Gastrocnemius medialis (tissue), 4 donors: ENCODE results near the gene CEP78. TPM values are rescaled to one million over a fixed set of nuclear protein-coding genes. Genes with fewer than 3 reads are reported as not detected.
"Not testable (repeated sequence)": the region's sequence is repeated elsewhere in the genome, so short reads cannot be mapped to it uniquely, and the experiment has no call there.

Experiments
- ATAC-seq, 2 donors: fragments of 150-250 bp; one replicate each; pipeline ENCODE4 v1.9.1; 2016
- DNase-seq, 2 donors: peaks; one replicate each; pipeline ENCODE4 v3.0.0-alpha.2; 2019
- H3K27ac ChIP-seq, 4 donors: fragments of 200-600 bp; sonication (generic); 1 replicate in 1 of 4; 2 replicates in 3 of 4; pipeline ENCODE4 v1.5.1; 2016 to 2018; ENCODE audit warnings: mild to moderate bottlenecking in 2 of 4, moderate library complexity in 1 of 4
- H3K27me3 ChIP-seq, 3 donors: fragments of 200-600 bp; sonication (generic) in 2 of 3; 1 replicate in 1 of 3; 2 replicates in 2 of 3; pipeline versions ENCODE4 v1.5.1 to v1.6.0; 2016 to 2019; ENCODE audit warnings: mild to moderate bottlenecking in 1 of 3, moderate library complexity in 1 of 3
- H3K36me3 ChIP-seq, 2 donors: fragments of 200-600 bp; sonication (generic) in 1 of 2; one replicate each; pipeline ENCODE4 v1.5.1; 2017 to 2018
- H3K4me1 ChIP-seq, 2 donors: fragments of 200-600 bp; sonication (generic) in 1 of 2; one replicate each; pipeline ENCODE4 v1.5.1; 2016 to 2017; ENCODE audit warnings: mild to moderate bottlenecking in 2 of 2
- H3K4me3 ChIP-seq, 4 donors: fragments of 200-600 bp; sonication (generic) in 3 of 4; 1 replicate in 1 of 4; 2 replicates in 3 of 4; pipeline ENCODE4 v1.5.1; 2016 to 2019; ENCODE audit warnings: mild to moderate bottlenecking in 2 of 4
- H3K9me3 ChIP-seq, 3 donors: fragments of 200-600 bp; sonication (generic) in 2 of 3; 1 replicate in 1 of 3; 2 replicates in 2 of 3; pipeline ENCODE4 v1.5.1; 2016 to 2019
- POLR2A ChIP-seq, 2 donors: fragments of 450-650 bp; IDR thresholded peaks; one replicate each; pipeline ENCODE4 v1.6.1; 2017; ENCODE audit warnings: antibody characterized with exemption in 2 of 2, mild to moderate bottlenecking in 2 of 2, moderate library complexity in 2 of 2
- in situ Hi-C, 4 donors: fragments of 200-750 bp; cut with MboI; loops; one replicate each; pipeline versions ENCODE4 v1.15.0 to v1.8.0; 2017; ENCODE audit warnings: low sequenced_read_pairs in 4 of 4
- intact Hi-C: fragments of 100-400 bp; cut with DNase I; formaldehyde crosslinking; loops from one replicate; pipeline ENCODE4 v1.15.1; 2023; ENCODE audit warnings: low total_unique reads
- total RNA-seq, 4 donors: library from RNA; depleted of rRNA; stranded (reverse); fragments of >200 nt; gene quantifications; one replicate each; pipeline versions ENCODE4 v1.1.0 to v1.2.3, GENCODE V29; 2016
- TF ChIP-seq, protein P1 (sequence below), 5 experiments: fragments of 450-650 bp in 3 of 5; fragments of 200-600 bp in 2 of 5; sonication (generic) in 2 of 5; IDR thresholded peaks in 4 of 5; conservative IDR thresholded peaks in 1 of 5; 1 replicate in 4 of 5; 2 replicates in 1 of 5; pipeline ENCODE4 v1.5.1; 2016 to 2019; ENCODE audit warnings: antibody characterized with exemption in 5 of 5, mild to moderate bottlenecking in 3 of 5, moderate library complexity in 3 of 5

Gene CEP78
- total RNA-seq, 4 donors from 2014 or later, result 2.1 to 2.8 (median 2.5) TPM

DNA sequence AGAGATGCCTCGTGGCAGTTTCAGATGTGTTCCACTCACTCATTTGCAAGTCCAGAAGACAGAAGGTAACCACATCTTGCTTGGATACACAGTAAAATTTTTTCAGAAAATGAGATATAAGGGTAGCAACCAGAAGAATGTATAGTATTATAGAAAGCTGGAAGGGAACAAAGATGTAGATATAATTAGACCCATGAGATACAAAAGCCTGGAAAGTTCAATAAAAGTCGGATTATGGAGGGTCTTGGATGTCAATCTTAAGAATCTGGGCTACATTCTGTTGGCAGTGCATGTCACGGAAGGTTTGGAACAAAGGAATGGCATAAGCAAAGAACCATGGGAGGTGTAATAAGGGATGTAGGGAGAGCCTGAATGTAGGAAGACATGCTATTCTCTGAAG, 5.1 kb upstream of the CEP78 start:
- Histone ChIP-seq H3K27me3 (no peaks in the 10 kb centered on the region), H3K36me3 (no peaks in the 10 kb centered on the region), H3K4me3 (no peak overlapping the region), H3K9me3 (no peaks in the 10 kb centered on the region), H3K27ac (no peak overlapping the region), H3K4me1 (peaks cover 0 to 3% of the 10 kb centered on the region in 2 donors)
- in situ Hi-C loops, result no loop called here
- ATAC-seq, result no peak
- no peak for DNase-seq
- TF ChIP-seq POLR2A (IDR thresholded peaks at IDR 0.05), result no peak
- TF ChIP-seq, protein P1, sequence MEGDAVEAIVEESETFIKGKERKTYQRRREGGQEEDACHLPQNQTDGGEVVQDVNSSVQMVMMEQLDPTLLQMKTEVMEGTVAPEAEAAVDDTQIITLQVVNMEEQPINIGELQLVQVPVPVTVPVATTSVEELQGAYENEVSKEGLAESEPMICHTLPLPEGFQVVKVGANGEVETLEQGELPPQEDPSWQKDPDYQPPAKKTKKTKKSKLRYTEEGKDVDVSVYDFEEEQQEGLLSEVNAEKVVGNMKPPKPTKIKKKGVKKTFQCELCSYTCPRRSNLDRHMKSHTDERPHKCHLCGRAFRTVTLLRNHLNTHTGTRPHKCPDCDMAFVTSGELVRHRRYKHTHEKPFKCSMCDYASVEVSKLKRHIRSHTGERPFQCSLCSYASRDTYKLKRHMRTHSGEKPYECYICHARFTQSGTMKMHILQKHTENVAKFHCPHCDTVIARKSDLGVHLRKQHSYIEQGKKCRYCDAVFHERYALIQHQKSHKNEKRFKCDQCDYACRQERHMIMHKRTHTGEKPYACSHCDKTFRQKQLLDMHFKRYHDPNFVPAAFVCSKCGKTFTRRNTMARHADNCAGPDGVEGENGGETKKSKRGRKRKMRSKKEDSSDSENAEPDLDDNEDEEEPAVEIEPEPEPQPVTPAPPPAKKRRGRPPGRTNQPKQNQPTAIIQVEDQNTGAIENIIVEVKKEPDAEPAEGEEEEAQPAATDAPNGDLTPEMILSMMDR (IDR thresholded peaks at IDR 0.05 in 4 of 5, conservative IDR thresholded peaks at IDR 0.05 in 1 of 5), result no peak
- intact Hi-C loops, result no loop called here

DNA sequence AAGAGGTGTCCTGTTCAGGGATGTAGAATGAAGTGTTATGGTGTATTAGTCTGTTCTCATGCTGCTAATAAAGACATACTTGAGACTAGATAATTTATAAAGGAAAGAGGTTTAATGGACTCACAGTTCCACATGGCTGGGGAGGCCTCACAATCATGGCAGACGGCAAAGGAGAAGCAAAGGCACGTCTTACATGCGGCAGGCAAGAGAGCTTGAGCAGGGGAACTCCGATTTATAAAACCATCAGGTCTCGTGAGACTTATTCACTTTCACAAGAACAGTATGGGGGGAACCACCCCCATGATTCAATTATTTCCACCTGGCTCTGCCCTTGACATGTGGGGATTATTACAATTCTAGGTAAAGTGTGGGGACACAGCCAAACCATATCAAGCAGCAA, 3.4 kb upstream of the CEP78 start:
- peaks cover 0 to 10% of the 10 kb centered on the region in 2 donors for H3K4me1 ChIP-seq
- in situ Hi-C loops, H3K27me3 ChIP-seq, DNase-seq, intact Hi-C loops, H3K36me3 ChIP-seq, ATAC-seq, H3K27ac ChIP-seq, H3K4me3 ChIP-seq, H3K9me3 ChIP-seq: not testable (repeated sequence)

DNA sequence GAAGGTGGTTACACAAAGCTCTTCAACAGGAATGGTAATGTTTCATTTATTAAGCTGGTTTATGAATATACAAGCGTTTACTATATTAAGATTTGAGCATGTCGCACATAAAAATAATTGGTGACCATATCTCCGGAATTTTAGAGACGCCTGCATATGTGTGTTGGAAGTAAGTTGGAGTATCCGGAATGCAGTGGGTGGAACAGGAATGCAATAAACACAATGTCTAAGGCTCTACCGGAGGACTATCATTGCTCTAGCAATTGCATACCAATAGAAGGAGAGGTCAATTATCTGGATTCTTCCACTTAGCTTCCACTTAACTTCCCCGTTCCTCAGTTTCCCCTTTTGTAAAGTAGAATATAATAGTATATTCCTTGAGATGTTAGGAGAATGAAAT, 1.1 kb upstream of the CEP78 start:
- no peak for TF ChIP-seq POLR2A (IDR thresholded peaks at IDR 0.05)
- TF ChIP-seq, protein P1 (IDR thresholded peaks at IDR 0.05 in 4 of 5, conservative IDR thresholded peaks at IDR 0.05 in 1 of 5), result no peak
- H3K9me3 ChIP-seq, result no peaks in the 10 kb centered on the region
- H3K27me3 ChIP-seq, result no peaks in the 10 kb centered on the region
- in situ Hi-C loops, result no loop called here
- intact Hi-C loops, result no loop called here
- H3K36me3 ChIP-seq, result no peaks in the 10 kb centered on the region
- no peak for DNase-seq
- peak overlapping the region; percentile 74 to 94 (median 87) for H3K4me3 ChIP-seq
- no peak for ATAC-seq
- H3K27ac ChIP-seq, result no peak overlapping the region
- H3K4me1 ChIP-seq, result peaks cover 0 to 10% of the 10 kb centered on the region in 2 donors

DNA sequence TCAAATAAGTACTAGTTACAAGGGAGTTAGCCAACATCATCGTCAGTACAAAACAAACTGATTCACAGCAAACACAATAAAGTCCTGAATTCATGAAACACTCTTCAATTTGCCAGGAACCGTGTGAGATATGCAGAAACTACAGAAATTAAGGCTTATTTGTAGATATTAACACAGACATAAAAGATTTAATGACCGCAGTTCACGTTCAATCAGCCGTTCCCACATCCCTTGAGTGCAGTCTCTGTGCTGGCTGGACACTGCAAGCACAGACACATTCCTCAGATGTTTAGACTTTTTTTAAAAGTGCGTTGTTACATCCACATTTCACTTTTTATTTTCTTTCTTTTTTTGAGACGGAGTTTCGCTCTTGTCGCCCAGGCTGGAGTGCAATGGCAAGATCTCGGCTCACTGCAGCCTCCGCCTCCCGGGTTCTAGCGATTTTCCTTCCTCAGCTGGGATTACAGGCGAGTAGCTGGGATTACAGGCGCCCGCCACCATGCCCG, 566 bp upstream of the CEP78 start:
- H3K27ac ChIP-seq, result peak overlapping the region; percentile 69 to 79 (median 72)
- DNase-seq (no peak), ATAC-seq (peak; percentile 6 to 23)
- H3K36me3 ChIP-seq, result peaks cover 0 to 4% of the 10 kb centered on the region in 2 donors
- in situ Hi-C loops (no loop called here), intact Hi-C loops (no loop called here)
- H3K4me3 ChIP-seq, result peak overlapping the region; percentile 74 to 94 (median 87)
- peaks cover 0 to 10% of the 10 kb centered on the region in 2 donors for H3K4me1 ChIP-seq
- no peak for TF ChIP-seq POLR2A (IDR thresholded peaks at IDR 0.05)
- TF ChIP-seq, protein P1 (IDR thresholded peaks at IDR 0.05 in 4 of 5, conservative IDR thresholded peaks at IDR 0.05 in 1 of 5), result no peak
- no peaks in the 10 kb centered on the region for H3K9me3 ChIP-seq
- H3K27me3 ChIP-seq, result no peaks in the 10 kb centered on the region

DNA sequence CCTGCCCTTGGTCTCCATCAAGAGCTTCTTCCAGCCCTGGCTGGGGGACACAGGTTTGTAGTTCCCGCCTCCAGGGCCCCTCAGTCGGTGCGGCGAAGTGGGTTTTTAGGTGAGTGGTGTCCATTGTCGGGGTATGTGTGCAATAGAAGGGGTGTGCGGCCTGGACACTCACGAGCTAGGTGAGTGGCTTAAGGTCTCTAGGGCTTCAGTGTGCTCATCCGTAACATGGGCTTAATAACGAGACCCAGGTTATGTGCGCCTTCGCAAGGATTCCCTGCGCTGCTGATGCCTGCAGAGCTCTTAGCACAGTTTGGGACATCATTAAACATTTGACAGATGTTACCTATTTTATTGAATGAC, 656 bp downstream of the CEP78 start:
- ATAC-seq, result peak; percentile 10 to 29
- TF ChIP-seq POLR2A (IDR thresholded peaks at IDR 0.05), result no peak
- TF ChIP-seq, protein P1 (IDR thresholded peaks at IDR 0.05 in 4 of 5, conservative IDR thresholded peaks at IDR 0.05 in 1 of 5), result no peak
- in situ Hi-C loops (no loop called here), intact Hi-C loops (no loop called here)
- Histone ChIP-seq H3K4me3 (peak overlapping the region; percentile 74 to 94 (median 87)), H3K36me3 (peaks cover 0 to 10% of the 10 kb centered on the region in 2 donors), H3K4me1 (peaks cover 0 to 10% of the 10 kb centered on the region in 2 donors), H3K27ac (peak overlapping the region; percentile 69 to 79 (median 72)), H3K9me3 (no peaks in the 10 kb centered on the region), H3K27me3 (no peaks in the 10 kb centered on the region)
- DNase-seq, result no peak
